PC-9 (cell line): ENCODE measurements around the gene SFMBT2.

ENCODE experiments used
- CTCF ChIP-seq: fragments of 200-600 bp; sonication (generic); conservative IDR thresholded peaks from 2 replicates; pipeline ENCODE4 v1.6.1; 2017; ENCODE audit warnings: mixed run types, antibody characterized with exemption, mild to moderate bottlenecking, moderate library complexity
- EZH2 ChIP-seq: fragments of 200-600 bp; sonication (generic); IDR thresholded peaks from 2 replicates; pipeline ENCODE4 v1.8.0; 2017; ENCODE audit warnings: antibody characterized with exemption, low read depth

GRCh38 chr10:7383442-7383841, 27.4 kb downstream of the SFMBT2 start:
- TF ChIP-seq CTCF (no peak), EZH2 (no peak)
